ENCODE results near the gene GLMN.

- no peak for TF ChIP-seq EZH2 (IDR thresholded peaks at IDR 0.05; ENCODE audit: insufficient read depth, poor library complexity, severe bottlenecking)
- TF ChIP-seq EZH2phosphoT487 (IDR thresholded peaks at IDR 0.05; ENCODE audit: insufficient read depth, low read depth), result no peak
Measured at GRCh38 chr1:92306020-92306419, 7.2 kb upstream of the GLMN start.
